Activated naive CD4-positive, alpha-beta T cell treated with anti-CD3 and anti-CD28 coated beads, Interleukin-2, amount 50 U/mL, for 16 hours (primary cell): ENCODE data around the gene DSCAML1.

Source experiments
- DNase-seq: peaks from one replicate; pipeline ENCODE4 v3.0.0-alpha.2; 2020

DSCAML1 gene

DNA sequence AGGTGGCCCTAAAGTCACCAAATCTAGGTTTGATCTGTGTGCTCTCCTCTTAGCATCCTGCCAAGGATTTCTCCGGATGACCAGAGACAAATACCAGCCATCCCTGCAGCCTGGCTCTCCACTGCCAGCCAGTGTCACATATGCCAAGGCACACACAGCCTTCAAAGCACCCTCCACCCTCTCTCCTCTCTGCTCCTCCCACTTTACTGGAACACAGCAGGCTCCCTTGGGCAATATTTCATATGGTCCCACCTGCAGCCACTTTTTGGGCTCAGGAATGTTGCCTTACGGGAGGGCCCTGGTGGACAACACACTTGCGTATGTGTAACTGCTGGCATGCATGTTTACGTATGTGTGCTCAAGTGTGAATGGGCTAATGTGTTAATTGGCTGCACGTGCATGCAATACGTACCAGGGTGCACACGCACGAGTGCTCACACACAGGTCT is 285.5 kb downstream of the DSCAML1 start:
- DNase-seq, result no peak

DNA sequence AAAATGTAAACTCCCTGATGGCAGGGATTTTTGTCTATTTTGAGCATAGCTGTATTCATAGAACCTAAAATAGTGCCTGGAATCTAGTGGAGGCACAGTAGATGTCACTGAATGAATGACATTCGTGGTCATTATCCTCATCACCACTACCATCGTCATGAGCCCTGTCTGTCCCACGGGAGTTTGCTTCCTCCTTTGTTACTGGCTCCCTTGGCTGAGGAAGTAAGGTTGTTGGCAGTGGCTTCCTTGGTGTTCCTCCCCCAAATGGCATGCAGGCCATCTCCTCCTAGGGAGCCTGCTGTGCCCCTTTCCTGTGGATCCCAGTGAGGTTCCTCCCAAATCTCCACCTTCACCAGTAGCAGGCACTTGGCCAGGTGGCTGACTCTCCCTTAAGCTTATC is 286.4 kb downstream of the DSCAML1 start:
- no peak for DNase-seq

DNA sequence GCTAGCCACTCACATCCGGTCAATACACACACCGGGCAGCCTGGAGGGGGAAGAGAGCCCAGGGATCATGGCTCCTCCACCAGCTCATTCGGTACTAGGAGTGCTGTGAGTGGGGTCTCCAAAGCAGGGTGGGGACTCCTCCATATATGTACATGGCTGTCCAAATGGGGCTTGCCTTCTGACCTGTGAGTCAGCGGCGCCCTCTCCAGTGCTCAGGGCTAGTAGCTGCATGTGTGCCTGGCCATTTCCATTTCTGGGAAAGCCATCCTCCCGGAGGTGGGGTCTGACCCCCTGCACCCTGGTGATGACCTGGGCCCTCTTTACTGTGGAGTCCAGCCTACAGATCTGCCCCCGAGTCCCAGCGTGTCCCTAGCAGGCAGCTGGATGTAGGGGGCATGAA is 287.5 kb downstream of the DSCAML1 start:
- DNase-seq, result no peak

DNA sequence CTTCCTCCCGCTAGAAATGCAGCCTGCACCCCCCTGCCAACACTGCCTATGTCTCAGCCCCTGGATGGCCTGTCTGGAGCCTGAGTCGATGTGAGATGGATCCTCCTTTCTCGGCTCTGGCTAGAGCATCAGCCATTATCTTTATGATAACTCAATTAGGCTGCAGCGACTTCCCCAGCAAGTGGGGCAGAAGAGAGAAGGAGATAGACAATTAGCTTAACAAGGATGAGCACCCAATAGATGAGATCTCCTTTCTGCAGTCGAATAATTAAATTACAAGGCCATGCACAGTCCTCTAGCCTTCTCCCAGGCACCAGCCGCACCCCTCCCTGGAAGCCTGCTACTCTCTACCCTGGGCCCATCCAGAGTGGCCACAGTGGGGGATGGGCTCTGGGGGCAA is 290.0 kb downstream of the DSCAML1 start:
- no peak for DNase-seq

DNA sequence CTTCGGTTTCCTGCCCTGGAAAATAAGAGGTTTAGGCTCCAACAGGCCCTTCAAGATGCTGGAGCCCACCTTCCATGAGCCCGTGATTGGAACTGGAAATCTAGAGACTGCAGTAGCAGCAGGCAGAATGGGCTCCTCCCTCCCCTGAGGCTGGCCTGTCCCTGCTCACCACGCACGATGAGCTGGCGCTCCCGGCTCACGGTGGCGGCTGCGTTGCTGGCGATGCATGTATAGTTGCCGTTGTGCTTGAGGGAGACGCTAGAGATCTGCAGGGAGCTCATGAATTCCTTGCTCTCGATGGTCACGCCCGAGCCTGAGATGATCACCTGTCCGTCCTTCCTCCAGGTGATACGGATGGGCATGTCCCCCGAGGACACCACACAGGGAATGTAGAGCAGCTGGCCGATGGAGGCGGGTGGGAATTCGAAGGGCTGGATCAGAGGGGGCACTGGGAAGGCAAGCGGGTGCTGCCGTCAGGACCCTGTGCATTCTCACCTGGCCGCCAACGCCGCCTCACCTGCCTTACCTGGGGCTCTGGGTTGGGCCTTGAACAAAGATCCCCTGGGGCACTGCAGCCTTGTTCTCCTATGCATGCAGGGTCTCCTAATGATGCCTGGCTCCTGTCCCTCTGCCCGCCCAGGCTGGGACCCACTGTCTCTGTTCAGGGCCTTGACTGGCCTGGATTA is 291.6 kb downstream of the DSCAML1 start:
- no peak for DNase-seq

DNA sequence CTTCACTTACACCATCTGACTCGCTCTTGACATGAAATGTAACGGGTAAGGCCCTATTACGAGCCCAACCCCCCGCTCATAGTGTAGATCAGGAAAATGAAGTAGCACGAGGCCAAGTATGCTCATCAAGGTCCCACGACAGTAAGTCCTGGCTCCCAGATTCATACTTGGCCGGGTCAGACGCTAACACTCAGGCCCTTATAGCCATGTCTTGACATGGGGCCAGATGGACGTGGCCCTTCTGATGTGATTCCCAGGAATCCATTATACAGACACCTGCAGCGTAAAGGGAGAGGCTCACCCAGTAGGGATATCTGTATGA is 294.3 kb downstream of the DSCAML1 start:
- DNase-seq, result no peak

DNA sequence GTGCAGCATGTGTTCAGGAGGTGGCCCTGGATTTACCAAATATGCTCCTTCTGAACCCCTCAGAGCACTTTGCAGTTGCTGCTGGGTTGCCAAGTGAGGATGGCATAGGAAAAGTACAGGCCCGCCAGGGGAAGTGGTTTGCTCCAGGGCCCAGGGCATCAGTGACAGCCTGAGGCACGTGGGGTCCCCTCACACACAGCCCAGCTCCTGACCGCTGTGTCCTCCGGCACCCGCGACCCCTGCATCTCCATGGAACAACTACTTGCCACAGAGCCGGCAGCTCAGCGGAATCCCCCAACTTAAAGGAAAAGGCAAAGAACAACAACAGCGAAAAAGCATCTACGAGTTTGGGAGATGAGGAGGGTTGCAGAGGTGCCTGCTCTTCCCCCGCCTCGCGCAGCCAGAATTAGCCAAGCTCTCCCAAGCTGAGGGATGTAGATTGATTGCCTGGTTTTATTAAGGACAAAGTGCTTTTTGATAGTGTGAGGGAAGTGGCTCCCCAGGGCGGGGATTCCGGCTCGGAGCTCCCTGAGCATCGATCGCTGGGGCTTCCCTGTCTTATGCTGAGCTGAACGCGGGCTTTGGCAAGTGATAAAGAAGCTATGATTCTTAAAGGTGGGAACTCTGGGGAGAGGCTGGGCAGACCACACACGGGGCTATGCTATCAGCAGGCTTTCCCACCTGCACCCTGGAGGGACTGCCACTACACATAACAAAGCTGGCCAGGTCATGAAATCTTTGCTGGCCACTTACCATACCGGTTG is 294.8 kb downstream of the DSCAML1 start:
- no peak for DNase-seq

DNA sequence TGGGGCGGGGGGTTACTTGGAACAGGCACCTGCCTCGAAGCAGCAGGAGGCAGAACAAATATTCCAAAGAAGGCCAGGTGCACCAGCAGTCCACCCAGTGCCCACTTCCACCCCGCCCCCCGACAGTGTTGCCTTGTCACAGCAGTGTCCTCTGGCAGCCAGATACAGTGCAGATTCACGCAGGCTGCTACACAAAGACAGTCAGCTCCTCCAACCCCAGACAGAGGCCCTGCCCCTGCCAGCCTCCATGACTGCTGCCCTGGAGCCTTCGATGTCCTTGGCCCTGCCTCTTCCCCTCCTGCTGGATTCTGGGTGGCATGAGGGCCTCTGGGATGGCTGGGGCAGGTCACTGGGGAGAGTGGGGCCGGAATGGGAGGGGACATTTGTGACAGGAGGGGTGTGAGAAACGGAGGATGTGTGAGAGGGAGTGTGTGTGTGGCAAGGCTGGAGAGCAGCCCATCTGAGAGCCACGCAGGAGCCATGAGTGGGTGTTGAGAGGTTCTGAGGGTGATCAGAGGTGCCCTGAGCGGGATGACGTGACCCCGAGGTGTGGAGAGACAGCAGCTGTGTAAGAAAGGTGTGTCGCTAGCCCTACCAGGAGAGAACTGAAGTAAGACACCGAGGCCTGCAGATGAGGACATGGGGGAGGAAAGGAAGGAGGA is 295.6 kb downstream of the DSCAML1 start:
- no peak for DNase-seq

DNA sequence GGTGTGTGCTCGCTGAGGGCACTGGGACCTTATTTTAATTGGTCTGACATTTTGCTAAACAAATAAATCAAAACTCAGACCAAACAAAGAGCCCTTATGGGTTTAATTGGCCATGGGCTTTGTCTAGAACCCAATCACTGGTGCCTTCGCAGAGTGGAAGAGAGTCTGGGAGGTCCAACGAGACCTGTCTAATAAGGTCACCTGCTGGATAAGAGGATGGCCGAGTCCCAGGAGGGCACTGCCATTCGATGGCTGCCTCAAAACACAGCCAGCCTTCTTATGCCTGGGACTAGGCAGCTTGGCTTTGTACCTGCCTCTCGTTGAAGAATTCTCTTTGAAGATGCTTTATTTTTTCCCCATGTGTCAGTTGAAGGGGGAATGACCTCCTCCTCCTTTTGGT is 298.2 kb downstream of the DSCAML1 start:
- no peak for DNase-seq

DNA sequence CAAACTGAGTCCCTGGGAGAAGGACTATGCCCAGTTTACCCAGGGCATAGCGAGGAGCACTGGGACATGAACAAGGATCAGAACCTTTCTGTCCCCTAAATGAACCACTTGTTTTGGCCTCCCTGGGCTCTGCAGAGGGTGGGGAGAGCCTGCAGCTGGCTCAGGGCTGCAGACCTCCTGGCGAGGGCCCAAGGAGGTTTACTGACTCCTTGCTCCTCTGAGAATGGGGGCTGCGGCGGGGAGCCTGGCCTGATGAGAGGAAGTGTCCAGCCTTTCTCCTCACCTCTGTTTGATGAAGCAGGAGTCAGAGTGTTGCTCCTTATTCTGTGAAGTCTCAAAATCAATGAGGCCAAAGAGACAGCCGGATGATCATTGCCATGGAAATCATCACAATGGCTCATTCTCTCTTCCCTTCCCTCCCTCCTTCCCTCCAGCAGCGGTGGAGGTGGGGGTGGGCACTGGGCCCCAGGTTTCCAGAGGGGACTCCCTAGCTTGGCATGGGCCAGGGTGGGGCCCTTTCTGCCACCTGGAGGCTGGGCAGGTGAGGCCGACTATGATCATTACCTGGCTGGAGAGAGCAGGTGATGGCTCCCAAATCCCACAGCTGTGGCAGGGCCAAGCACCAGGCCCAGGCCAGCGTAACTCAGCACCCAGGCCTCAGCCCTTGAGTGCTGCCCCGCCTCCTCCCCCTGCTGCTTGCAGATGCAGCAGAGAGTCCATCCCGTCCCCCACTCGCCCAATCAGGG is 299.6 kb downstream of the DSCAML1 start:
- no peak for DNase-seq

DNA sequence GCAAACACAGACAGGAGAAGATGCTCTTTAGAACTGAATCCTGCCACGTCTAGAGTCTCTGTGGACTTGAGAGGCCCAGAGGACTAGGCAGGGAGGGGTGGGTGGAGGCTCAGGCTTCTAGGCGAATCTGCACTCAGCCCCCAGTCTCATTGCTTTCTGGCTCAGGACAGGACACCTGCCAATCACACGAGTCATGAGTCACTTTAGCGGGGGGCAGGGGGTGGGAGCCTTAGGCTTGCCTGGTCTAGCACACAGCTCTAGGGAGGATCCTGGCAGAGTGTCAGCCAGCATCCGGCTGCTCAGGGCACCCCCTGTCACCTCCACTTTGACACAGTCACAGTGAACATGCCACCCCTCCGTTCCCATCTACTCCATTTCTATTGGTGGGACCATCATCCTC is 301.7 kb downstream of the DSCAML1 start:
- no peak for DNase-seq

DNA sequence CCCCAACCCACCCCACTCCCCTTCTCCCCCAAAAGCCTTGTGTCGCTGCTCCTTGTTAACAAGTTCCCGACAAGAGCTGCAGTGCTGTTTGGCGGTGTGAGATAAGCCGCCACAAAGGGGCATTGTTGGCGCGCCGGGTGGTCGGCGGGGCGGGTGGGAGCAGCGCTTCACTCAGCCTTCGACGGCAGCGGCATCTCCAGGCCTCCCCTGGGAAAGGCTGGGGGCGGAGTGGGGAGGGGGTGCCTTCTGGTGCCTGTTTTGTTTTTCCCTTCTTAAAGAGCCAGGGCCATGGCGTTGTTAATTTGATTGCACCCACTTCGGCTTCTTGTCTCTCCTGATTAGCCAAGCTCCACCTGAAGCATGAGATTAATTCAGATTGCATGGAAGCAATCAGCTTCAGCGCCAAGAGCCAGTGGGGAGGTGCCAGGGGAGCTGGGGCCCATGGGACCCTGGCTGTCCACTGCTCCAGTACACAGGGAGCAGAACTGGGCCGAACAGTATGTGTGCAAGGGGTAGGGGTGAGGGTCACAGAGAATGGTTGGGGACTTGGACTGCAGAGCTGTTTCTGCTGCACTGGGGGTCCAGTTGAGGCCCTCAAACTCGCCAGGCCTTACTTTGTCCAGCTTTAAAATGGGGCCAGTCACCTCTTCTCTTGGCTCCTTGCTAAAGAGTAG is 304.3 kb downstream of the DSCAML1 start:
- no peak for DNase-seq

DNA sequence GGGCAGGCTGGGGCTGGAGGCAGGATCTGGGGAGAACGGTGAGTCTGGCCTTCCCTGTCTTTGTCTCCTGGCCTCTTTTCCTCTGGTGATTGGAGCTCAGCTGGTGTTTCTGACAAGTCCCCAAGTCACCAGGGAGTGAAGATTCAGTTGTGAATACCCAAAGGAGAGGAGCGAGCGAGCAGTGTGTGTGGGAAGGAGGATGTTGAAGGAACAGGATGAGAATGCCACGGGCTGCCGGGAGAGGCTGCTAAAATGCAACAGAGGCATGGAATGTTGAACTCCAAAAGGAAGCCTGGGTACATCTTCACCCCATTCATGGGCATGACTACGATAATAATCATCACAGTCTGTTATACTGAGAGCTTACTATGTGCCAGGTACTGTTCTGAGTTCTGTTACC is 306.1 kb downstream of the DSCAML1 start:
- no peak for DNase-seq

DNA sequence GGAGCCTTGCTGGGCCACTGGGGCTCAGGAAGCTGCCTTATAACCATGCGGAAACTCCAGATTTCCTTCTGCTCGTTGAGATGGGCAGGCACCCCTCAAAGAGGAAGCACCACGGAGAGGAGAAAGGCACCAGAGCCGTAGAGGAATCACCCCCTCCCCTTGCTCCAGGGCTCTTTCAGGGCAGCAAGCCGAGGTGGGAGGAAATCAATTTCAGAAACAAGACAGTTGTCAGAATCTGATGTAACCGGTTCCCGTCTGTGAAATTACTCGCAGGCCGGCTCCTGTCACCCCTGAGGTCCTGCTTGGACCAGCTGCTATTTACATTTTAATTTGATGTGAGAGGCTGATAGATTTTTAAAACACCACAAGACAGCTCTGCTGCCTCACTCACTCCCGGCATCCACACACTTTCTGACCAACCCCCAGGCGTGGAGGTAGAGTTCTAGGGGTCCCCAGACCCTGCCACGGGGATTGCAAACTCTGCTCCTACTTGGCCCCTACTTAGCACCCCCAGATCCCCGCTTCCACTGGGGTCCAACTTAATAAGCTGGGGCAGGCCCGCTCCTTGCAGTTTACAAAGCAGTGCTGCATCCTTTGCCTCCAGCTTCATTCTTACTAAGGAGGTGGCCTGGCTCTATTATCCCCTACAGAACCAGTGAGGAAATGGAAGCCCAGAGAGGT is 306.9 kb downstream of the DSCAML1 start:
- no peak for DNase-seq

DNA sequence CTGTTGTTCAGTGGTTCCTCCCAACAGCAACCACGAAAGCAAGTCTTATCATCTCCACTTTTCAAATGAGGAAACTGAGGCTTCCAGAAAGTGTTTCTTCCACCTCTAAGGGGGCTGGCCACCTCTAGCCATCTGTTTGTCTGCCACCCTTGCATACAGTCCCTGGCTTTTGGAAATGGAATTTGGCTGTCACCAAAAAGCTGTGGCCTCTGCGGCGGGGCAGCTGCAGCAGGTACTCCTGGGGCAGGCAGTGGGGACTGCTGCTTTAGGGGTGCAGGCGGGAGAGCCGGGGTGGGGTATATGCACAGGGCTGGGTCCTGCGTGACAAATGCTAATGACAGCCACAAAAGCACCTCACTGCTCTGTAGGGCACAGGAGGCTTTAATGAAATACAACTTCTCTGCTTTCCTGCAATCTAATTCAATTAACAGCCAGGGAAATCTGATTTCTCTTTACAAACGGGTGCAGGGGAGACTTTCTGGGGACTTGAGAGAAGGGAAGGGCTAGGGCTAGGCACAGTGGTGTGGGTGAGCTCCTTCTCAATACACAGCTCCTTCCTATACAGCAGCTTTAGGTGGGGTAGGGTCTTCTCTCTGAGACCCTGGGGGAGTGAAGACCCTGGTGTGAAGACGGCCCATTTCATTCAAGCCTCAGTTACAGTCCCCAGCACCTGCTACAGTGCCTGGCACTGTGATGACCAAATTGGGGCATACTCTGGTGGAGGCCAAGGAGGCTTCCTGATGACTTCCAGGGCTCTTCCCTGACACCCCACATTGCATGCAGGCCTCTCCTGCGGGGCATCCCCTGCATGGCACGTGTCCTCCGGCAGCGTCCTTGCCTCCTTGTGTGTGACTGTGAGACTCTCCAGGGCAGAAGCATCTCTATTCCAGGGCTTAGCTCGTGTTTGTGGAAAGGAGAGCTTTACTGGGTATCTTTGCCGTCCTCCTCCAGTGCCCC is 307.7 kb downstream of the DSCAML1 start:
- DNase-seq, result no peak

DNA sequence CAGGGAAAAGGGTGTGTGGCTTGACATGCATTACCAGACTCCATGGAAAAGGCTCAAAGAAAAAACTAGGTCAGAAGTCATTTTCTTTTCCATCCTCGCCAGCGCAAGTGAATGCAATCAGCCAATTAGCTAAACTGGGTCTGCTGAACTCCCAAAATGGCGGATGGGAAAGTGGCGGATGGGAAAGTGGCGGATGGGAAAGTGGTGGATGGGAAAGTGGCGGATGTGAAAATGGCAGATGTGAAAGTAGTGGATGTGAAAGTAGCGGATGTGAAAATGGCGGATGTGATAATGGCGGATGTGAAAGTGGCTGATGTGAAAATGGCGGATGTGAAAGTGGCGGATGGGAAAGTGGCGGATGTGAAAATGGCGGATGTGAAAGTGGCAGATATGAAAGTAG is 311.0 kb downstream of the DSCAML1 start:
- DNase-seq, result no peak

DNA sequence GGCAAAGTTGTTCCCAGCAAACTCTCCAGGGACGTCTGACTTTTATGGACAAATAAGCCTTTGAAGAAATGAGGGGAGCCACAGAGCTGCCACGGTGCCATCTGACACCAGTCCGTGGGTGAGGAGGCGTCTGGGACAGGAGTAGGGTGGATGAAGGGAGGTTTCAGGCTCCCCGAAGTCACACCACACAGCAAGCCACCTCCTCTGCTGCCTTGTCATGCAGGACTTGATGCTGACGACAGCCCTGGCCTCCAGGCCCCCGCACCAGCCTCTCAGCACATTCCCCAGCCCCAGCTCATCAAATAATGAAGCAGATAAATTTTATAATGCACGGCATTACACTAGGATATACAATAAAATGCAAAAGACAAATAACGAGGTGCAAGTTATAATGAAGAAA is 312.9 kb downstream of the DSCAML1 start:
- DNase-seq, result no peak

DNA sequence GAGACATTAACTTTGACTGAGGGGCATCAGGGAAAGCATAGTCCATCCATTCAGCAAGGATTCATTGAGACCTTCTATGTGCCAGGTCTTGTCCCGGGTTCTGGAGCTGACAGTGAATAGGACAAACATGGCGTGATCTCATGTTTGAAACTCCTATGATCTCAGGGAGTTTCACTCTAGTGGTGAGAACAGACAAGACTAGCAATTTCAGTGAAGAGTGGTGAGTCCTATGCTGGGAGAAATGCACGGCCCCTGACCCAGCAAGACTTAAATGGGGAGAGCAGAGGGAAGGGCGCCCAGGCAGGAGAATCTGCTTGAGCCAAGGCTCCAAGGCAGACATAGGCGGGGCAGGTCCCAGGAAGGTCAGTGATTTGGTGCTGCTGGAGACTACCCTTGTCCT is 313.6 kb downstream of the DSCAML1 start:
- no peak for DNase-seq

DNA sequence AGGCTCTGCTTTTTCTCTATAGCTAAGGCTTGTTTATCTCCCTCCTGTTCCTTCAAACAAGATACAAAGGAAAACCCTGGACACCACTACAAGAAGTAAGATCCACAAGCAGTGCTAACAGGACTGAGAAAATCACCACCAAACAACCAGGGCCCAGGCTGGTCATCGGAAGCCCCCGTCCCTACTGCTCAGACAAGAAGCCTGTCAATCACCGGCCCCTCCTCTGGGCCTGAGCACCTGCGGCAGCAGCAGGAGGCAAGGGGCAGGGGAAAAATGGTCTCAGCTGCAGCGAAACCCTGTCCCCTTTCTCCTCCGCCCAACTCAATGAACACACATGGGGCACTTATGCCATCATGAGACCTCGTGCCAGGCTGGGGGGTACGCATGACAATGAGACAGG is 314.1 kb downstream of the DSCAML1 start:
- no peak for DNase-seq

DNA sequence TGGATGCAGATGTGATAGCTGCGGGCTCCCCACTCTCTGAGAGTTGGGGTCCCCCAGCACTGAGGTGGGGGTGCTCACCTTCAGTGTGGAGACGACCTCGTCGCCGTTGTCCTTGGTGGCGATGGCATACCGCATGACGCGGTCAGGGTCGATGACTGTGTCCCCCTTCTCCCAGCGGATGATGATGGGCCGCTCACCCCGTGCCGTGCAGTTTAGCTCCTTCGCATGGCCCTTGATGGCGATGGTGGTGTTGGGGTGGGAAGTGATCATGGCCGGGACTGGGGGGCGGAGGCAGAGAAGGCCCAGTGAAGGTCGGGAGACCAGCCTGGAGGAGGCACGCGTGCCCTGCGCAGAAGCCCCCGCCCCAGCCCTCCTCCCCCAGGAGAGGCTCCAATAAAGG is 315.1 kb downstream of the DSCAML1 start:
- no peak for DNase-seq

DNA sequence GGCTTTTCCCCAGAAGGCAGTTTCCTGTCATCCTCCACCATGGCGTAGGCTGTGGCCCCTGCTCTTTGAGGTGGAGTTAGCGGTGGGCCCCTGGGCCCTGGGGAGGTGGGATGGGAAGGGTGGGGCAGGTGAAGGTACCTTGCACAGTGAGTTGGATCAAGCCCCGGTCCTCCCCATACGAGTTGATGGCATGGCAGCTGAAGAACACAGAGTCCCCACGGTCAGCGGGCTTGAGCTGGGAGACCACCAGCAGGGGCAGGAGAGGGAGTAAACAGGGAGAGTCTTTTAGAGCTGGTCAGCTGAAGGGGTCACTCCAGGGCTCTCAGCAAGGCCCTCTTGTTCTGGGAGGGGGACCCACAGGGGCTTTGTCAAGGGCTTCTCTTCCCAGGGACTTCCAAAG is 316.0 kb downstream of the DSCAML1 start:
- DNase-seq, result no peak
